Epithelial cell of proximal tubule (primary cell): ENCODE data around the gene FCHSD1. TPM values are rescaled to one million over a fixed set of nuclear protein-coding genes. Genes with fewer than 3 reads are reported as not detected.

Experiments used
- DNase-seq: peaks from one replicate; pipeline ENCODE4 v3.0.0-alpha.2; 2011; ENCODE audit warnings: low read depth
- H3K4me3 ChIP-seq: 2 replicates; pipeline ENCODE4 v1.5.1; 2011; ENCODE audit warnings: low read depth, mild to moderate bottlenecking, low read length
- CTCF ChIP-seq: conservative IDR thresholded peaks from 2 replicates; pipeline ENCODE4 v1.5.1; 2012; ENCODE audit warnings: low read depth, mild to moderate bottlenecking, low read length
- total RNA-seq: library from RNA; depleted of rRNA; stranded (reverse); fragments of >200 nt; gene quantifications from 2 replicates; pipeline ENCODE4 v1.2.3, GENCODE V29; 2015

Gene FCHSD1
- total RNA-seq, 1 donor from 2014 or later: 43.1 TPM

GRCh38 chr5:141609044-141609443, 42.2 kb downstream of the FCHSD1 start:
- no peak for DNase-seq
- no peak for TF ChIP-seq CTCF
- H3K4me3 ChIP-seq: no peak overlapping the region

DNA sequence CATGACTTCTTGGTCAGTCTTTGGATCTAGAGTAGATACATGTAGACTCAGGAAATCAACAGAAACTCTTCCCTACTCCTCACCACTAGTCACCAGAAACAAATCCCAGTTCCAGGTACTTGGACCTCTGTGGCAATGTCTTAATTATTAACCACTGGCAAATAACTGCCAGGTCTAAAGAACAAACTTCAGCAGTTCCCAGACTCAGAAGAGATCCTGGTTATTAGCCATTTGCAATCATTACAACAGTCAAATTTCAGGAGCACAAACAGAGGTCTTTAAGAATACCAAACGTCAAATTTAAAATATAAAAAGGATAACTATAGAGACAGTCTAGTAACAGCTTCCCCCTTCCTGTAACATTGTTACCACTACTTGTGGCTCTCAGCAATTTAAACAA, 42.7 kb downstream of the FCHSD1 start:
- peak; percentile 76 for DNase-seq
- no peak for TF ChIP-seq CTCF
- no peak overlapping the region for H3K4me3 ChIP-seq

DNA sequence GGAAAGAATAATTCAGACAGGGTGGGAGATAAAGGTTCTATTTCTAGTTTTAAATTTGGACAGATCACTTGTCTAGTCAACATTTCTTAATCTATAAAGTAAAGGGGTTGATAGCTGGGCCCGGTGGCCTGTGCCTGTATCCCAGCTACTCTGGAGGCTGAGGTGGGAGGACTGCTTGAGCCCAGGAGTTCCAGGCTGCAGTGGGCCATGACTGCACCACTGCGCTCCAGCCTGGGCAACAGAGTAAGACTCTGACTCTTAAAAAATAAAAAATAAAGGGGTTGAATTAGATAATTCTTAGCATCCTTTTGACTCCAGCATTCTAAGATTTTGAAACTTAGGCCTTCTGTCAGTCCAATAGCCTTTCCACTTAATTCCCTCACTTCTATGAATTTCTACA, 43.2 kb downstream of the FCHSD1 start:
- TF ChIP-seq CTCF: no peak
- DNase-seq: no peak

DNA sequence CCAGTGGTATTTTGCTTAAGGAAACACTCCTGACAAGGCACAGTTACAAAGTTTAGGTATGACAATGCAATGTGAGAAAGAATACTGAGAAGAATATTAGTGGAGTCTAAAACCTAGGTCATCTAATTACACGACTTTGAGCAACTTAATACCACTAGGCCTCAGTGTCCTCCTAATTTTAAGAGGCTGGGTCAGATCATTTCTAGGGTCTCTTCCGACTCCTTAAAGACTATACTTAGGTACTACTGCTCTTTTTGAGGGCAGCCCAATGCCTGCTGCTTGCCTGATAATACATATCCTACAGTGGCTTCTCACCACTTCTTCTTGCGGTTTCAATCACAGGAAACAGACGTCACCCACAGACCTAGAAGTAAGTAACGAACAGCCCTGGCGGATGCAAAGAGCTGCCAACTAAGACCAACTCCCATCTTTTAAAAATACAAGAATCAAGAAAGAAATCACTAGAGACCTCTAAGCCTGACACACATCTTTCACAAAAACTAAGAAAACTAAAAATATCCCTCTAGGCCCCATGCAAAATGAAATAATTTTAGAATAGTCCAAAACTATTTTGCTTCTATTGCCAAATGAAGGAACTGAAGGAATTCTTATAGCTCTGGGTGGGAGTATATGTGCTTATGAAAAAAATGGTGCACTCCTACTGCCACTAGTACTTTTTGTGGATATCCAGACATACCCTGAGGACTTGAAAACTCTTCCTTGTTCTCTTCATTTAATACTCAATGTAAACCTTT, 45.5 kb downstream of the FCHSD1 start:
- H3K4me3 ChIP-seq: no peak overlapping the region
- no peak for TF ChIP-seq CTCF
- no peak for DNase-seq

More for the DNA sequence above, 43.2 kb downstream of the FCHSD1 start:
- H3K4me3 ChIP-seq: no peak overlapping the region

GRCh38 chr5:141603923-141604717, 47.1 kb downstream of the FCHSD1 start:
- peak; percentile 66 for DNase-seq
- H3K4me3 ChIP-seq: no peak overlapping the region
- TF ChIP-seq CTCF: no peak

- no peak for TF ChIP-seq CTCF
Measured at GRCh38 chr5:141602606-141603005, 48.6 kb downstream of the FCHSD1 start.

More at GRCh38 chr5:141602606-141603005, 48.6 kb downstream of the FCHSD1 start:
- DNase-seq: no peak
- H3K4me3 ChIP-seq: no peak overlapping the region
